ENCODE data around the gene TEDC2.
A peak's percentile ranks its signal among the peaks of the same experiment; 100 is the strongest.

Gene TEDC2

GRCh38 chr16:2513405-2514332 is 53.8 kb downstream of the TEDC2 start, which contains the start of gene ATP6V0C:
TSS of gene ATP6V0C (plus strand) at chr16:2513952. CDS start at chr16:2514104, 152 bp downstream.
- peak; percentile 84 for DNase-seq (ENCODE audit: low read depth)

All from ELR (cell line).